Kidney (tissue), 14 donors: ENCODE results near the gene HES1. TPM values are rescaled to one million over a fixed set of nuclear protein-coding genes. Genes with fewer than 3 reads are reported as not detected.

Experiments
- DNase-seq, 5 donors: peaks; one replicate each; pipeline ENCODE4 v3.0.0-alpha.2; 2013 to 2020
- FAIRE-seq: peaks from 2 replicates; lab custom pipeline; 2012; peaks lifted over from hg19 to GRCh38; lab: Jason Lieb, UNC
- H3K27ac ChIP-seq, 2 donors: one replicate each; pipeline ENCODE4 v1.7.0; 2013; ENCODE audit warnings: low read depth in 2 of 2, low read length in 2 of 2, inconsistent platforms in 1 of 2
- H3K27me3 ChIP-seq: one replicate; pipeline ENCODE4 v1.7.1; 2013; ENCODE audit warnings: low read length, inconsistent platforms; ENCODE audit not compliant: control insufficient read depth, insufficient read depth
- H3K36me3 ChIP-seq, 3 donors: one replicate each; pipeline versions ENCODE4 v1.7.0 to v1.7.1; 2013; ENCODE audit warnings: low read length in 3 of 3, control low read depth in 1 of 3, inconsistent platforms in 1 of 3; ENCODE audit not compliant: insufficient read depth in 3 of 3, control insufficient read depth in 2 of 3
- H3K4me1 ChIP-seq, 3 donors: one replicate each; pipeline versions ENCODE4 v1.7.0 to v1.7.1; 2013; ENCODE audit warnings: low read length in 3 of 3, inconsistent platforms in 1 of 3, low read depth in 1 of 3; ENCODE audit not compliant: control insufficient read depth in 2 of 3, insufficient read depth in 2 of 3
- H3K4me3 ChIP-seq, 3 donors: one replicate each; pipeline versions ENCODE4 v1.7.0 to v1.8.1; 2013; ENCODE audit warnings: low read length in 3 of 3, control low read depth in 1 of 3, inconsistent platforms in 1 of 3
- H3K9ac ChIP-seq, 3 donors: one replicate each; pipeline versions ENCODE4 v1.7.0 to v1.7.1; 2013; ENCODE audit warnings: low read length in 3 of 3, control low read depth in 1 of 3, inconsistent platforms in 1 of 3
- H3K9me3 ChIP-seq, 3 donors: one replicate each; pipeline versions ENCODE4 v1.7.0 to v1.7.1; 2013; ENCODE audit warnings: low read length in 3 of 3, control low read depth in 1 of 3, inconsistent platforms in 1 of 3; ENCODE audit not compliant: control insufficient read depth in 2 of 3, insufficient read depth in 1 of 3
- CTCF ChIP-seq: IDR thresholded peaks from 3 replicates; pipeline ENCODE4 v1.5.1; 2012; ENCODE audit warnings: mild to moderate bottlenecking, moderate library complexity, borderline replicate concordance; ENCODE audit not compliant: insufficient read depth; ENCODE audit errors: extremely low read depth
- intact Hi-C: fragments of 100-400 bp; cut with DNase I; formaldehyde crosslinking; loops from one replicate; pipeline ENCODE4 v1.11.1; 2022
- polyA plus RNA-seq: library from polyadenylated mRNA; stranded (reverse); fragments of 350-450 nt; fragmentation: Illumina TruSeq; extraction: RNeasy Lipid Tissue Mini Kit (QIAGEN cat#74804); gene quantifications from one replicate; pipeline ENCODE4 v1.2.3, GENCODE V29; 2014; ENCODE audit warnings: low read depth, low replicate concordance; ENCODE audit not compliant: insufficient read depth
- total RNA-seq: library from RNA; stranded (reverse); fragmentation: NEBNext Ultra II Directional; extraction: Animal tissue kit (Norgen Biotek cat#: 25700); gene quantifications from one replicate; pipeline ENCODE4 v1.2.1, GENCODE V29; 2021
- donor health status: control.
- donor health status: control.
- donor health status: control.
- donor health status: control.
- donor health status: control.
- donor health status: DM: yes; HTN: yes; CAD: no.
- donor health status: Normal renal cell carcinoma (clear cell type).

Gene HES1
- total and polyA plus RNA-seq, 2 donors from 2014 or later = 44.3 to 77.4 TPM

- no peak for TF ChIP-seq CTCF
- Histone ChIP-seq H3K36me3 (no peaks in the 10 kb centered on the region), H3K27me3 (no peaks in the 10 kb centered on the region), H3K9ac (peak overlapping the region in 1 of 3 donors; percentile 3), H3K9me3 (no peaks in the 10 kb centered on the region), H3K27ac (no peak overlapping the region), H3K4me1 (peaks cover 0 to 6% (median 0%) of the 10 kb centered on the region in 3 donors), H3K4me3 (no peak overlapping the region)
- FAIRE-seq = no peak
- intact Hi-C loops = no loop called here
- peak in 3 of 5 donors; percentile 45 to 54 (median 52) for DNase-seq
Measured at GRCh38 chr3:194161131-194162045, 25.4 kb downstream of the HES1 start.

DNA sequence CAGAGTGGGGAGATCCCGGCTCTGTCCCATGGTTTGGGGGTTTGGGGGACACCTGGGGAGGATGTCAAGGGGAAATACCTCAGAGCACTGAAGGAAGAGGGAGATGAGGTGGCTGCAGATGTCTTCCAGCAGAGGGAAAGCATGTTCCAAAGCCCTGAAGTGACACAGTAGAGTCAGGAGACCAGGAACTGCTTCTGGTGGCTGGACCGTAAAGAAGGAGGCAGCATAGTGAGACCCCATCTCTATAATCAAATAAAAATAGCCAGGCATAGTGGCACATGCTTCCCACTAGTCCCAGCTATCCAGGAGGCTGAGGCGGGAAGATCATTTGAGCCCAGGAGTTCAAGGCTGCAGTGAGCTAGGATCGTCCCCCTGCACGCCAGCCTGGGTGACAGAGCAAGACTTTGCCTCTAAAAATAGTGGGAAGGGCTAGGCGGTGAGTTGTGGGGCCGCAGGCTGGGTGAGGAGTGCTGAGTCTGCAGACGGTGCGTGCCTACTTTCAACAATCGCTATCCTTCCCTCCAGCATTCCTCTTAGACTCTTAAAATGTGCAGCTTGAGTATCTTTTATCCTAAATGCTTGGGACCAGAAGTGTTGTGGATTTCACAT, 26.2 kb downstream of the HES1 start:
- no peak overlapping the region for H3K4me3 ChIP-seq
- no peak overlapping the region for H3K27ac ChIP-seq
- no peaks in the 10 kb centered on the region for H3K27me3 ChIP-seq
- no peaks in the 10 kb centered on the region for H3K9me3 ChIP-seq
- intact Hi-C loops = no loop called here
- no peak for TF ChIP-seq CTCF
- H3K4me1 ChIP-seq = peaks cover 0 to 6% (median 5%) of the 10 kb centered on the region in 3 donors
- H3K36me3 ChIP-seq = no peaks in the 10 kb centered on the region
- no peak overlapping the region for H3K9ac ChIP-seq
- DNase-seq (peak in 2 of 5 donors; percentile 38 to 57), FAIRE-seq (no peak)

DNA sequence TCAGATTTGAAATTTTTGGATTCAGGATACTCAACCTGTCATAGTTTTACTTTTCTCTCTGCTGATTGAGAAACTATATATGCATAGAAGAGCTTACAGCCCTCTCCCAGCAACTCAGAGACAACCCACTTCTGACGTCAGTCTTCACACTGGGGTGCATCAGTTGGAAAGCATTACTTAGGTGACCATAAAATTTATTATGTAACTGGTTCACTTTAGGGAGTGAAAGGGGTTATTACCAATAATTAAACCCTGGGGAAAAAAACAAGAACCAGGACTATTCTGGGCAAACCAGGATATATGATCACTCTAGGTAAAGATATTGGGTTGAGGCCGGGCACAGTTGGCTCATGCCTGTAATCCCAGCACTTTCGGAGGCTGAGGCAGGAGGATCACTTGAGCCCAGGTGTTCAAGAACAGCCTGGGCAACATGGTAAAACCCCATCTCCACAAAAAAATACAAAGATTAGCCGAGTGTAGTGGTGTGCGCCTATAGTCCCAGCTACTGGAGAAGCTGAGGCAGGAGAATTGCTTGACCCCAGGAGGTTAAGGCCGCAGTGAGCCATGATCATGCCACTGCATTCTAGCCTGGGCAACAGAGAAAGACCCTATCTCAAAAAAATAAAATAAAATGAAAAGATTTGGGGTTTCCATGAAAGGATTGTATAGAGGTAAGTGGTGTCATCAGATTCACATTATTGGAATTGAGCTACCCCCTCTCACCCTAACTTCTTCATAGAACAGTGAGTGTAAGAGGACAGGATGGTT, 27.1 kb downstream of the HES1 start:
- intact Hi-C loops = no loop called here
- no peak for FAIRE-seq
- DNase-seq = peak in 1 of 5 donors; percentile 51
- Histone ChIP-seq H3K27me3 (no peaks in the 10 kb centered on the region), H3K4me1 (peaks cover 0 to 7% (median 6%) of the 10 kb centered on the region in 3 donors), H3K9me3 (no peaks in the 10 kb centered on the region), H3K9ac (no peak overlapping the region), H3K4me3 (no peak overlapping the region), H3K27ac (no peak overlapping the region), H3K36me3 (no peaks in the 10 kb centered on the region)
- no peak for TF ChIP-seq CTCF
